Renal cortical epithelial cell (primary cell): ENCODE results near the gene UST. TPM values are rescaled to one million over a fixed set of nuclear protein-coding genes. Genes with fewer than 3 reads are reported as not detected.

Experiments
- DNase-seq: peaks from one replicate; pipeline ENCODE4 v3.0.0-alpha.2; 2011; ENCODE audit warnings: low read depth
- total RNA-seq: library from RNA; depleted of rRNA; stranded (reverse); fragments of >200 nt; gene quantifications from 2 replicates; pipeline ENCODE4 v1.2.3, GENCODE V29; 2014

The UST gene
- total RNA-seq, 1 donor from 2014 or later, result 2.8 TPM

GRCh38 chr6:149118737-149119653, 372.2 kb downstream of the UST start:
- DNase-seq, result no peak

DNA sequence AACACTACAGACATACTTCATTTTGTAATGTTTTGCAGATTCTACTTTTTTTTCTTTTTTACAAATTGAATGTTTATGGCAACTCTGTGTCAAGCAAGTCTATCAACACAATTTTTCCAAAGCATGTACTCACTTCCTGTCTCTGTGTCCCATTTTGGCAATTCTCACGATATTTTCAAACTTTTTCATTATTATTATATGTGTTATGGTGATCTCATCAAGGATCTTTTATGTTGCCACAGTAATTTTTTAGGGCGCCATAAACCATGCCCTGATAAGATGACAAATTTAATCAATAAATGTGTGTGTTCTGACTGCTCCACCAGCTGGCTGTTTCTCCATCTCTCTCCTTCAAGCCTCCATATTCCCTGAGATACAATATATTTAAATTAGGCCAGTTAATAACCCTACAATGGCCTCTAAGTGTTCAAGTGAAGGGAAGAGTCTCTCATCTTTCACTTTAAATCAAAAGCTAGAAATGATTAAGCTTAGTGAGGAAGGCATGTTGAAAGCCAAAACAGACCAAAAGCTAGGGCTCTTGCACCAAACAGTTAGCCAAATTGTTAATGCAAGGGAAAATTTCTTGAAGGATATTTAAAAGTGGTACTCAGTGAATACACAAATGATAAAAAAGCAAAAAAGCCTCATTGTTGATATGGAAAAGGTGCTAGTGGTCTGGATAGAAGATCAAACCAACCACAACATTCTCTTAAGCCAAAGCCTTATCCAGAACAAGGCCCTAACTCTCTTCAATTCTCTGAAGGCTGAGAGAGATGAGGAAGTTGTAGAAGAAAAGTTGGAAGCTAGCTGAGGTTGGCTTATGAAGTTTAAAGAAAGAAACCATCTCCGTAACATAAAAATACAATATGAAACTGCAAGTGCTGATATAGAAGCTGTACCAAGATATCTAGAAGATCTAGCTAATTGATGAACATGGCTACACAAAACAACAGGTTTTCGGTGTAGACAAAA, 376.3 kb downstream of the UST start:
- no peak for DNase-seq

DNA sequence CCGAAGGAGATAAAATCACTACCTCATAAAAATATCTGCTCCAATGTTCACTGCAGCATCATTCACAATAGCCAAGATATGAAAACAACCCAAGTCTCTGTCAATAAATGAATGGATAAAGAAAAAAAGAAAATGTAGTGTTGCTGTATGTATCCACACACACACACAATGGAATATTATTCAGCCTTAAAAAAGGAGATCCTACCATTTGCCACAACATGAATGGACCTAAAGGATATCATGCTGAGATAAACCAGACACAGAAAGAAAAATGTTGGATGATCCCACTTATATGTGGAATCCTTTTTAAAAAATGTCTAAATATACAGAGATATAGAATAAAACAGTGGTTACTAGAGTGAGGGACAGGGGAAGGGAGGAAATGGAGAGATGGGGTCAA, 378.5 kb downstream of the UST start:
- no peak for DNase-seq
